NT2/D1 (cell line): ENCODE measurements around the gene ARMC6.

Experiments
- DNase-seq: peaks from one replicate; pipeline ENCODE4 v3.0.0-alpha.2; 2011; ENCODE audit warnings: low read depth, low spot score
- H3K27me3 ChIP-seq: 2 replicates; pipeline ENCODE4 v1.6.0; 2011; ENCODE audit warnings: mild to moderate bottlenecking; ENCODE audit not compliant: insufficient read length, insufficient read depth
- H3K36me3 ChIP-seq: 2 replicates; pipeline ENCODE4 v1.6.1; 2011; ENCODE audit warnings: mild to moderate bottlenecking, low read length, mixed read lengths; ENCODE audit not compliant: insufficient read depth, insufficient read length
- H3K4me1 ChIP-seq: 2 replicates; pipeline ENCODE4 v1.5.1; 2011; ENCODE audit not compliant: insufficient read depth, insufficient read length
- H3K4me3 ChIP-seq: 2 replicates; pipeline ENCODE4 v1.5.1; 2011; ENCODE audit warnings: low read depth; ENCODE audit not compliant: insufficient read length
- H3K9ac ChIP-seq: 2 replicates; pipeline ENCODE4 v1.6.0; 2011; ENCODE audit warnings: low read depth; ENCODE audit not compliant: insufficient read length
- H3K9me3 ChIP-seq: 2 replicates; pipeline ENCODE4 v1.5.1; 2011; ENCODE audit warnings: mild to moderate bottlenecking, low read length; ENCODE audit not compliant: insufficient read depth
- SUZ12 ChIP-seq: IDR thresholded peaks from 2 replicates; pipeline ENCODE4 v1.6.1; 2011; ENCODE audit not compliant: insufficient read length, insufficient read depth; ENCODE audit errors: extremely low read depth
- YY1 ChIP-seq: IDR thresholded peaks from 2 replicates; pipeline ENCODE4 v1.6.1; 2011; ENCODE audit not compliant: insufficient read length, insufficient read depth
- ZNF274 ChIP-seq: IDR thresholded peaks from 2 replicates; pipeline ENCODE4 v1.6.1; 2011; ENCODE audit warnings: mild to moderate bottlenecking, low read depth, low read length

ARMC6 gene

DNA sequence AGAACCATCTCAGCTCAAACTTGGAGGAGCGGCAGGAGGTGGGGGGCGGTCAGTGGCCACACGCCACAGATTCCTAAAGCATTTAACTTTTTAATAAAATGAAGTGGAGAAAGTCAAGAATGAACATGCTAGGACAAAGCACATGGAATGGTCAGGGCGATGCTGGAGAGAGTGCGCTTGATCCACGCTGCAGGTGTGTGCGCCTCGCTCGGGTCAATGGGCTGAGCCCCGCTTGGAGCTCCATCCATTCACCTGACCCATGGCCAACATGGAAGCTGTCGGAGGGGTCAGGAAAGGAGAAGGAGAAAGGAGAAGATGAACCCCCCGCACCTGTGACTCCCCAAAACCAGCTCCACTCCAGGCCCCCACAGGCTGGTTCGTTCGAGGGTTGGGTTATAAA is 41.9 kb upstream of the ARMC6 start:
- Histone ChIP-seq H3K4me1 (peaks cover 12% of the 10 kb centered on the region), H3K9me3 (no peaks in the 10 kb centered on the region), H3K36me3 (peaks cover 56% of the 10 kb centered on the region), H3K4me3 (no peak overlapping the region), H3K9ac (no peak overlapping the region), H3K27me3 (no peaks in the 10 kb centered on the region)
- no peak for DNase-seq
- TF ChIP-seq ZNF274: no peak
- no peak for TF ChIP-seq SUZ12
- TF ChIP-seq YY1: no peak

DNA sequence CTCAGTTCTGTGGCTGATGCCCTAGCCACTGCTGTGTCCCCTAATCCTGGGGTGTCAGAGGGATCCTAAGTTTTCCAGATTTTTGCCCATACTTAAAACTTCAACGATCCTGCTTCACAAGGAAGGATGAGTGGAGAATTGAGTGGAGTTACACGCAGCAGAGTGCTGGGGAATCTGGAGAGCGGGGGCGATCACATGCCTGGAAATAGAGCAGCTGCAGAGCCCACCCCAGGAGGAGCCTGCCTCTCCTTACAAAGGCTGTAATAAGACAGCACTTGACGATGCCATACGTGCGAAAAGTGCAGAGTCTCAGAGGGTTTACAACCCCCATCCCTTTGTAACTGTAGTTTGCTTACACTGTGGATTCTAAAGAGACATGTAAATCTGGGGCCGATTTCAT is 40.7 kb upstream of the ARMC6 start:
- no peak overlapping the region for H3K9ac ChIP-seq
- H3K4me3 ChIP-seq: no peak overlapping the region
- TF ChIP-seq YY1 (no peak), ZNF274 (no peak), SUZ12 (no peak)
- peaks cover 65% of the 10 kb centered on the region for H3K36me3 ChIP-seq
- no peak for DNase-seq
- no peaks in the 10 kb centered on the region for H3K9me3 ChIP-seq
- no peaks in the 10 kb centered on the region for H3K27me3 ChIP-seq
- peaks cover 11% of the 10 kb centered on the region for H3K4me1 ChIP-seq

DNA sequence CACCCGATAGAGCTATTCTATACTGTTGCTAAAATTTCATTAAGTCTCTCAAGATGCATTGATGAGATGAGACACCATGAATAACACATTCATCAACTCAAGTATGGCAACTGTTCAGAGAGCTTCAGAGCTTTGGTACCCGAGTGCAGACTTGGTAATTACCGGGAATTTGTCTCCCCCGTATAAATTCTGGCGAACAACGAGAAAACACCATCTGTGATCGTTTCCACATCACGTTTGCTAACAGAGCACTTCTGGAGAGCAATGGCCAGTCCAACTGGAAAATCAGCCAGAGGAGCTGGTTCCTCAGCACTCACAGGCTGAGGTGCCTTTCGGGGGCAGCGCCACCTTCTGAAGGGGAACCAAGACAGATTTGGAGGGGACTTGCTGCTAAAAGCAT is 40.3 kb upstream of the ARMC6 start:
- no peak for DNase-seq
- TF ChIP-seq ZNF274 (no peak), YY1 (no peak), SUZ12 (no peak)
- H3K27me3 ChIP-seq: no peaks in the 10 kb centered on the region
- H3K4me1 ChIP-seq: peaks cover 11% of the 10 kb centered on the region
- no peaks in the 10 kb centered on the region for H3K9me3 ChIP-seq
- no peak overlapping the region for H3K9ac ChIP-seq
- no peak overlapping the region for H3K4me3 ChIP-seq
- peaks cover 69% of the 10 kb centered on the region for H3K36me3 ChIP-seq

DNA sequence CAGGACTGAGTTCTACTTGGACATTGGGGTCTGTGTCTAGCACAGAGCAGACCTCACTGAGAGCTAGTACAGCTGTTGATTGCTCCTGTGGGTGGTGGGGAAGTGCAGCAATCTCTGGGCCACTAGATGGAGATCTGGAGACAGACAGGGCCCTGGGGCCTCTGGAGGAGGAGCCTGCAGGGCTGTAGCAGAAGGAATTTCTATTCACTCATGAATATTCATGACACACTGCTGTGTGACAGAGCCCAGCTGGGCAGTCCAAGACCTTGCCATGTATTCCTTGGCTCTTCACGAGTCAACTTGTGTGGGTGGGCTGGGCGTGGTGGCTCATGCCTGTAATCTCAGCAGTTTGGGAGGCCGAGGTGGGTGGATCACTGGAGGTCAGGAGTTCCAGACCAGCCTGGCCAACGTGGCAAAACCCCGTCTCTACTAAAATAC is 37.6 kb upstream of the ARMC6 start:
- H3K4me3 ChIP-seq: no peak overlapping the region
- H3K9me3 ChIP-seq: no peaks in the 10 kb centered on the region
- peak overlapping the region; percentile 62 for H3K9ac ChIP-seq
- TF ChIP-seq SUZ12 (no peak), ZNF274 (no peak), YY1 (no peak)
- H3K36me3 ChIP-seq: peaks cover 85% of the 10 kb centered on the region
- H3K27me3 ChIP-seq: no peaks in the 10 kb centered on the region
- peaks cover 7% of the 10 kb centered on the region for H3K4me1 ChIP-seq
- DNase-seq: peak; percentile 80

GRCh38 chr19:18996351-18996750 is 37.1 kb upstream of the ARMC6 start:
- peaks cover 81% of the 10 kb centered on the region for H3K36me3 ChIP-seq
- H3K4me3 ChIP-seq: no peak overlapping the region
- no peak for DNase-seq
- H3K27me3 ChIP-seq: no peaks in the 10 kb centered on the region
- H3K9ac ChIP-seq: no peak overlapping the region
- peaks cover 7% of the 10 kb centered on the region for H3K4me1 ChIP-seq
- TF ChIP-seq ZNF274 (no peak), SUZ12 (no peak), YY1 (no peak)
- no peaks in the 10 kb centered on the region for H3K9me3 ChIP-seq

GRCh38 chr19:18996796-18997394 is 36.5 kb upstream of the ARMC6 start:
- TF ChIP-seq ZNF274: no peak
- TF ChIP-seq YY1: no peak
- no peak for TF ChIP-seq SUZ12
- peaks cover 81% of the 10 kb centered on the region for H3K36me3 ChIP-seq
- H3K27me3 ChIP-seq: no peaks in the 10 kb centered on the region
- H3K9ac ChIP-seq: no peak overlapping the region
- H3K9me3 ChIP-seq: no peaks in the 10 kb centered on the region
- peaks cover 7% of the 10 kb centered on the region for H3K4me1 ChIP-seq
- H3K4me3 ChIP-seq: no peak overlapping the region
- DNase-seq: no peak

GRCh38 chr19:18998276-18998675 is 35.1 kb upstream of the ARMC6 start:
- Histone ChIP-seq H3K27me3 (no peaks in the 10 kb centered on the region), H3K4me3 (no peak overlapping the region), H3K4me1 (peaks cover 7% of the 10 kb centered on the region), H3K9me3 (no peaks in the 10 kb centered on the region), H3K9ac (no peak overlapping the region), H3K36me3 (peaks cover 85% of the 10 kb centered on the region)
- TF ChIP-seq YY1: no peak
- no peak for TF ChIP-seq SUZ12
- no peak for TF ChIP-seq ZNF274
- DNase-seq: no peak

DNA sequence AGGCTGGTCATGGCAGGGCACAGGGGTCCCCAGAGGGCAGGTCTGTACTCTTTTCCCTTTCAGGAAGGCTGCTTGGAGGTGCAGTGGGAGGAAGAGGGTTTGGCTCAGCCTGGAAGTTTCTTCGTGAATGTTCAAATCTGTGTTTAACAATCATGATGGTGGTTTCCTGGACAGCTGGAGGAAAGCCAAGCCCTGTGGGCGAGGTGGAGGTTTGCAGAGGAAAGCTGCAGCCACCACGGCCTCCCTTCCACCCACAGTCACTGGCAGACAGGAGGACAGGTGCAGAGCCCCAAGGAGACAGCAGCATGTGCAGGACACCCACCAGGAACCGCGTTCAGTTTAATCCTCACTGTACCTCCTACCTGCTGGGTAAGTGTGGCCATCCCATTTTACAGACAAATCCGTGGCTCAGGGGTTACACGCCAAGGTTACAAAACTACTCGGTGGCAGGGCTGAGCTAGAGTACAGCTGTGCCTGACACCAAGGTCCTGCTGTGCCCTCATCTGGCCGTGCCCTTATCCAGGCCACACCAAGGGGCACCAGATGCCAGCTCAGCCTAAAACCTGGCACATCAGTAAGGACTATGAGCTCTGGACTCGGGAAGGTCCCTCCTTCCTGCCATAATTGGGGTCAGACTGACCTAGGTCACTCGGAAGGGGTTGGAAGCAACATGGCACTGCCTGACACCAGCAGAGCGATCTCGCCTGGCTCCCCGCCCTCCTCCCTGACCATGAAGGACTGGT is 34.2 kb upstream of the ARMC6 start:
- Histone ChIP-seq H3K9ac (no peak overlapping the region), H3K4me1 (peaks cover 7% of the 10 kb centered on the region), H3K9me3 (no peaks in the 10 kb centered on the region), H3K27me3 (no peaks in the 10 kb centered on the region), H3K4me3 (no peak overlapping the region), H3K36me3 (peaks cover 85% of the 10 kb centered on the region)
- no peak for TF ChIP-seq YY1
- TF ChIP-seq ZNF274: no peak
- TF ChIP-seq SUZ12: no peak
- DNase-seq: no peak
